ENCODE measurements around the gene TIMP3.

Gene TIMP3

DNA sequence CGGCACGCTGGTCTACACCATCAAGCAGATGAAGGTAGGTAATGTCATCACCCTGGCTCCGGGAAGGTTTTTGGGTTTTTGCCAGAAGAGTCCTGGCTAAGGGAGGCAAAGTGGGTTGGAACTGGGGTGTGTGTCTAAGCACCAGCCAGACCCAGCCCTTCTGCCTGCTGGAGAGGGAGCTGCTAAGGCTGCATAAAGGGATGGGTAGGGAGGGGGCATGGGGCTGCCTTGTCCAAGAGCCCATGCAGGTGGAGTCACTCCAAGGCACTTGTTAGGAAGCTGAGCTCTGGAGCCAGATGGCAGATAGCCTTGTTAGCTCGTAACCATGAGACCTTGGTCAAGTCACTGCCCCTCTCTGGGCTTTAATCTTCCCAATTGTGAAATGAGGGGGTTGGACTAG, 48.0 kb downstream of the TIMP3 start:
- no peak overlapping the region for H3K4me3 ChIP-seq (ENCODE audit: low read length)
- no peak for TF ChIP-seq CTCF (conservative IDR thresholded peaks at IDR 0.05; ENCODE audit: low read depth, low read length)
- no peak for DNase-seq (ENCODE audit: low read depth)

DNA sequence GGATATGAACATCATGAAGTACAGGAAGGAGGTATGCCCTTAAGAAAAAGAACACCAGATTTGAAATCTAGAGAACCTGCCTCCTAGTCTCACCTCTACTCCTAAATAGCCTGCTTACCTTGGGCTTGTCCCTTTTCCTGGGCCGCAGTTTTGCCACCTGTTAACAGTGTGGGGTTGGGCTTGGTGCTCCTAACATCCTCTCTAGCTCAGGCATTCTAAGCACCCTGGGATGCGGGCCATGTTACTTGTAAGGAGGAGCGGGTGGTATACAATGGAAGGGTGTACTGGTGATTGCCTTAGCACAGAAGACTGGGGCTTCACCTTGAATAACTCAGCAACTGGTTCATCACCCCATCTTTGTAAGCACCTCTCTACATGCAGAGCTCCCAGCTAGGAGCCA, 48.7 kb downstream of the TIMP3 start:
- DNase-seq (ENCODE audit: low read depth) = no peak
- no peak for TF ChIP-seq CTCF (conservative IDR thresholded peaks at IDR 0.05; ENCODE audit: low read depth, low read length)
- H3K4me3 ChIP-seq (ENCODE audit: low read length) = no peak overlapping the region

- DNase-seq (ENCODE audit: low read depth) = peak; percentile 76
Measured at GRCh38 chr22:32850591-32851517, 49.3 kb downstream of the TIMP3 start.

GRCh38 chr22:32852395-32853251, 51.1 kb downstream of the TIMP3 start:
- DNase-seq (ENCODE audit: low read depth) = no peak
- TF ChIP-seq CTCF (conservative IDR thresholded peaks at IDR 0.05; ENCODE audit: low read depth, low read length) = no peak
- H3K4me3 ChIP-seq (ENCODE audit: low read length) = no peak overlapping the region

More at GRCh38 chr22:32850591-32851517, 49.3 kb downstream of the TIMP3 start:
- no peak for TF ChIP-seq CTCF (conservative IDR thresholded peaks at IDR 0.05; ENCODE audit: low read depth, low read length)
- H3K4me3 ChIP-seq (ENCODE audit: low read length) = no peak overlapping the region

DNA sequence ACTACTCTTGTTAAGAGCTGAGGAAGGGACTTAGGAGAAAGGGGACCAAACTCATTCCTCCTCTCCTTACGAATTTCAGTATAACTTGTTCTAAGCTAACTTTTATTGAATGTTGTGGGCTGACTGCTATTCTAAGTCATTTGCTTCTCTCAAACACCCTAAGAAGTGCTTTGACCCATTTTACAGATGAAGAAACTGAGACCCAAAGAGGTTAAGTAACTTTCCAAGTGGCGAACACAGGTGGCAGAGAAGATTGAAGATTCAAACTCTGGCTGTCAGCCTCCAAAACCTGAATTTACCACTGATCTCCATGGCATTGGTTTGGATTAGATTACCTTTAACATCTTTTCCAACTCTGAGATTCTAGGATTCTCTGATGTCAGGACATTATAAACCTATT, 52.2 kb downstream of the TIMP3 start:
- no peak overlapping the region for H3K4me3 ChIP-seq (ENCODE audit: low read length)
- TF ChIP-seq CTCF (conservative IDR thresholded peaks at IDR 0.05; ENCODE audit: low read depth, low read length) = no peak
- no peak for DNase-seq (ENCODE audit: low read depth)

DNA sequence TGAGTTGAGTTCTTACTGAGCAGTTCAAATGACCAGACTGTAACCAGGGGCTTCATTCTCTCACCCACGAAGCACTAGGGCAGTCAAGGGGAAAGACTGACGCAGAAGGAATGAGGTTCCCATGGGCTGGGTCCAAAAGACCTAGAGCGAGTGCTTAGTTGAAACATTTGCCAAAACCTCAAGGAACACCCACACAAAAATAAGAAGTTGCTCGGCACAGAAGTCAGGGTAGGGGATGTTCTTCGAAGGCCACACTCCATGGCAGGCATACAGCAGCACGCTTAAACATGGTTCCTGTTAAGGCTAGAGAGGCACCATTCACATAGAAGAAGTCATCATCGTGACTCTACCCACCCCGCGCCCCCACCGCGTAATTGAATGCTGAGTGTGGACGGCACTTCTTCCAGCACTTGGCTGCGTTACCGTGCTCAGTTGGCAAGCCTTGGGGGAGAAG, 52.9 kb downstream of the TIMP3 start:
- no peak for TF ChIP-seq CTCF (conservative IDR thresholded peaks at IDR 0.05; ENCODE audit: low read depth, low read length)
- DNase-seq (ENCODE audit: low read depth) = no peak

More for the DNA sequence above, 52.9 kb downstream of the TIMP3 start:
- H3K4me3 ChIP-seq (ENCODE audit: low read length) = no peak overlapping the region
